Loucy (cell line): ENCODE results near the gene DCDC2.

ENCODE experiments used
- H2AFZ ChIP-seq: fragments of 200-600 bp; sonication (generic); 2 replicates; pipeline ENCODE4 v1.6.0; 2016; ENCODE audit warnings: antibody characterized with exemption, mild to moderate bottlenecking, low read length, moderate library complexity
- H3F3A ChIP-seq: fragments of 200-600 bp; 2 replicates; pipeline ENCODE4 v1.6.0; 2016; ENCODE audit warnings: antibody characterized with exemption, low read depth, mild to moderate bottlenecking
- H3K27me3 ChIP-seq: fragments of 200-600 bp; sonication (generic); 2 replicates; pipeline ENCODE4 v1.6.1; 2014; ENCODE audit warnings: low read length, mild to moderate bottlenecking; ENCODE audit not compliant: insufficient read depth, poor library complexity, severe bottlenecking
- H3K36me3 ChIP-seq: fragments of 200-600 bp; sonication (generic); 2 replicates; pipeline ENCODE4 v1.6.1; 2016; ENCODE audit warnings: low read length; ENCODE audit not compliant: insufficient read depth
- H3K4me1 ChIP-seq: fragments of 200-600 bp; sonication (generic); 2 replicates; pipeline ENCODE4 v1.5.1; 2014; ENCODE audit warnings: low read length, mild to moderate bottlenecking; ENCODE audit not compliant: insufficient read depth, poor library complexity, severe bottlenecking
- H3K4me2 ChIP-seq: fragments of 200-600 bp; sonication (generic); 2 replicates; pipeline ENCODE4 v1.6.0; 2014; ENCODE audit warnings: antibody characterized with exemption, low read length, low read depth, mild to moderate bottlenecking; ENCODE audit not compliant: poor library complexity, severe bottlenecking
- H3K4me3 ChIP-seq: fragments of 200-600 bp; sonication (generic); 2 replicates; pipeline ENCODE4 v1.5.1; 2014; ENCODE audit warnings: low read length, mild to moderate bottlenecking, mixed read lengths; ENCODE audit not compliant: poor library complexity, severe bottlenecking
- H3K79me2 ChIP-seq: fragments of 200-600 bp; sonication (generic); 2 replicates; pipeline ENCODE4 v1.6.1; 2014; ENCODE audit warnings: low read length; ENCODE audit not compliant: insufficient read depth
- H3K9ac ChIP-seq: fragments of 200-600 bp; sonication (generic); 2 replicates; pipeline ENCODE4 v1.6.0; 2014; ENCODE audit warnings: mild to moderate bottlenecking, low read depth, low read length, moderate library complexity; ENCODE audit not compliant: poor library complexity, severe bottlenecking
- H3K9me2 ChIP-seq: fragments of 200-600 bp; sonication (generic); replicated peaks from 2 replicates; pipeline ENCODE4 v1.6.1; 2016; ENCODE audit warnings: low read depth, low read length, mixed read lengths
- H3K9me3 ChIP-seq: fragments of 200-600 bp; sonication (generic); 2 replicates; pipeline ENCODE4 v1.6.1; 2014; ENCODE audit warnings: mild to moderate bottlenecking, antibody characterized with exemption, low read length, low read depth; ENCODE audit not compliant: insufficient read depth
- H4K20me1 ChIP-seq: fragments of 200-600 bp; sonication (generic); 2 replicates; pipeline ENCODE4 v1.6.0; 2014; ENCODE audit warnings: antibody characterized with exemption, low read length, mild to moderate bottlenecking; ENCODE audit not compliant: insufficient read depth, poor library complexity, severe bottlenecking
- CTCF ChIP-seq: fragments of 200-600 bp; sonication (generic); conservative IDR thresholded peaks from 2 replicates; pipeline ENCODE4 v1.5.1; 2014; ENCODE audit warnings: mild to moderate bottlenecking, antibody characterized with exemption, low read length
- EZH2phosphoT487 ChIP-seq: fragments of 200-600 bp; IDR thresholded peaks from 2 replicates; pipeline ENCODE4 v1.6.1; 2018; ENCODE audit warnings: antibody characterized with exemption, mild to moderate bottlenecking, moderate library complexity, borderline replicate concordance

The DCDC2 gene

GRCh38 chr6:24355393-24355792 lies 2.5 kb downstream of the DCDC2 start:
- no peaks in the 10 kb centered on the region for H3K27me3 ChIP-seq
- H3K9me2 ChIP-seq: no peaks in the 10 kb centered on the region
- H3K9me3 ChIP-seq: no peaks in the 10 kb centered on the region
- no peaks in the 10 kb centered on the region for H3F3A ChIP-seq
- no peaks in the 10 kb centered on the region for H3K4me1 ChIP-seq
- TF ChIP-seq CTCF (no peak), EZH2phosphoT487 (no peak)
- no peak overlapping the region for H3K9ac ChIP-seq
- no peak overlapping the region for H3K4me2 ChIP-seq
- H3K36me3 ChIP-seq: no peaks in the 10 kb centered on the region
- no peaks in the 10 kb centered on the region for H3K79me2 ChIP-seq
- no peak overlapping the region for H2AFZ ChIP-seq
- H3K4me3 ChIP-seq: no peak overlapping the region
- H4K20me1 ChIP-seq: no peaks in the 10 kb centered on the region

DNA sequence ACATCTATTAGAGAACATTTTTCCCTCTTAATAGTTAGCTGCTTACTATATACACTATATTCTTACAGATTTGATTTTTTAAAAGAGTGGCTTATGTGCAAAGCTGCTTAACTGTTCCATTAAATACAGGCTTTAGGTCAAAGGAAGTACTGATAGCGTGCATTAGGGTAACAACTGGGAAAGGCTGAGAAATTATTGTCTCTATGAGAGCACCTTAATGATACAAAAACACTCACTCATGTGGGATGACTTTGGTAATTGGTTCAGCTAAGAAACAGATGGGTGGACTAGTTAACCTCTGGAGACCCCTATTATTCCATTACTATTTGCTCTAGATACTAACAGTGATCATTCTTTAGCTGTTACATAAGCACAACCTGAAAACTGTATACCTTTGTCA lies 4.0 kb downstream of the DCDC2 start:
- Histone ChIP-seq H3K9me2 (no peaks in the 10 kb centered on the region), H4K20me1 (no peaks in the 10 kb centered on the region), H2AFZ (no peak overlapping the region), H3K79me2 (no peaks in the 10 kb centered on the region), H3K36me3 (no peaks in the 10 kb centered on the region), H3K4me3 (no peak overlapping the region), H3F3A (no peaks in the 10 kb centered on the region), H3K4me1 (no peaks in the 10 kb centered on the region), H3K27me3 (no peaks in the 10 kb centered on the region), H3K4me2 (no peak overlapping the region), H3K9me3 (no peaks in the 10 kb centered on the region), H3K9ac (no peak overlapping the region)
- TF ChIP-seq CTCF: no peak
- TF ChIP-seq EZH2phosphoT487: no peak

GRCh38 chr6:24352434-24352833 lies 5.4 kb downstream of the DCDC2 start:
- H3K79me2 ChIP-seq: no peaks in the 10 kb centered on the region
- H3K4me3 ChIP-seq: no peak overlapping the region
- H3K9ac ChIP-seq: no peak overlapping the region
- no peaks in the 10 kb centered on the region for H3K9me3 ChIP-seq
- H3K36me3 ChIP-seq: no peaks in the 10 kb centered on the region
- H3K27me3 ChIP-seq: no peaks in the 10 kb centered on the region
- no peaks in the 10 kb centered on the region for H4K20me1 ChIP-seq
- no peaks in the 10 kb centered on the region for H3K4me1 ChIP-seq
- TF ChIP-seq CTCF (no peak), EZH2phosphoT487 (no peak)
- no peaks in the 10 kb centered on the region for H3F3A ChIP-seq
- H2AFZ ChIP-seq: no peak overlapping the region
- no peak overlapping the region for H3K4me2 ChIP-seq
- no peaks in the 10 kb centered on the region for H3K9me2 ChIP-seq
